IPS-20b (cell line): ENCODE measurements around the gene APOBEC3H.
A peak's percentile ranks its signal among the peaks of the same experiment; 100 is the strongest.

Experiments
- H3K27ac ChIP-seq: one replicate; pipeline ENCODE4 v1.5.1; 2013; ENCODE audit warnings: low read length
- H3K27me3 ChIP-seq: 2 replicates; pipeline ENCODE4 v1.6.1; 2013; ENCODE audit warnings: mild to moderate bottlenecking, low read length, inconsistent platforms; ENCODE audit not compliant: insufficient read depth
- H3K36me3 ChIP-seq: 2 replicates; pipeline ENCODE4 v1.6.1; 2013; ENCODE audit warnings: low read depth, mild to moderate bottlenecking, inconsistent platforms, low read length, moderate library complexity; ENCODE audit not compliant: insufficient read depth
- H3K4me1 ChIP-seq: 2 replicates; pipeline ENCODE4 v1.6.1; 2013; ENCODE audit warnings: mild to moderate bottlenecking, control low read depth, inconsistent platforms, low read length, moderate library complexity; ENCODE audit not compliant: insufficient read depth
- H3K4me3 ChIP-seq: 2 replicates; pipeline ENCODE4 v1.5.1; 2013; ENCODE audit warnings: mild to moderate bottlenecking, low read length, inconsistent platforms
- H3K9ac ChIP-seq: 2 replicates; pipeline ENCODE4 v1.6.1; 2013; ENCODE audit warnings: low read depth, mild to moderate bottlenecking, inconsistent platforms, low read length, moderate library complexity
- H3K9me3 ChIP-seq: 2 replicates; pipeline ENCODE4 v1.6.1; 2013; ENCODE audit warnings: mild to moderate bottlenecking, low read depth, low read length, inconsistent platforms; ENCODE audit not compliant: insufficient read depth

APOBEC3H gene

DNA sequence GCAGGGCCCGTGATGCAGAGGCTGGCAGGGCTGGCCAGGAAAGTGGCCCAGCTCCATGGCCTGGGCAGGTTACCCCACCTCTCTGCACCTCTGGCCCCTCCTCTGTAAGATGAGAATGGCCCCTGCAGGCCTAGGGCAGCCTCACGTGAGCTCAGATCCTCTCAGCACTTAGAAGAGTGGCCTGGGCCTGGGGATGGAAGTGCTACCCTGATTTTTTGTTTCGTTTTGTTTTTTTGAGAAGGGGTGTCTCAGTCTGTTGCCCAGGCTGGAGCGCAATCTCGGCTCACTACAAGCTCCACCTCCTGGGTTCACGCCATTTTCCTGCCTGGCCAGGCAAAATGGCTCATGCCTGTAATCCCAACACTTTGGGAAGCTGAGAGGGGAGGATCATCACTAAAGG, 982 bp downstream of the APOBEC3H start:
- no peaks in the 10 kb centered on the region for H3K36me3 ChIP-seq
- no peak overlapping the region for H3K4me3 ChIP-seq
- H3K9me3 ChIP-seq, result no peaks in the 10 kb centered on the region
- no peak overlapping the region for H3K27ac ChIP-seq
- peak overlapping the region; percentile 59; the same call in 1 of the 2 replicates for H3K9ac ChIP-seq
- H3K27me3 ChIP-seq, result no peaks in the 10 kb centered on the region
- peaks cover 7% of the 10 kb centered on the region; the same call in 1 of the 2 replicates for H3K4me1 ChIP-seq

DNA sequence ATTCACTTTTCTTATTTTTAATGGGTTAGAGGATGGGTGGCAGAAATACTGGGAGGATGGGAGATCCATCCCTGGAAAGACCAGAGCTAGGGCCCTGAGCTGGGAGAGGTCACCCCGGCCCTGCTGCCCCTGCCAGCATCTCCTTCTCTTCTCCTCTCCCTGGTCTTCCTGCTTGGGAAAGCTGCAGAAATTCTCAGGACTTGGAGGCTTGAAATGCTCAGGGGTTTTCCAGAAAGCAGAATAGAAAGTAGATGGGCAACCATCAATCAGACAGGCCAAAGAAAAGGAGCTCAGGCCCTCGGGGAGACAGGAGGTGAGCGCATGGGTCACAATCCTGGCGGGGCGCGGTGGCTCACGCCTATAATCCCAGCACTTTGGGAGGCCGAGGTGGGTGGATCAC, 1.5 kb downstream of the APOBEC3H start:
- Histone ChIP-seq H3K36me3 (no peaks in the 10 kb centered on the region), H3K9me3 (no peaks in the 10 kb centered on the region), H3K27me3 (no peaks in the 10 kb centered on the region), H3K9ac (0 out of 2 replicates have a peak overlapping the region, but pooled peaks have one; percentile 59), H3K4me3 (no peak overlapping the region), H3K27ac (no peak overlapping the region), H3K4me1 (peaks cover 7% of the 10 kb centered on the region; the same call in 1 of the 2 replicates)

DNA sequence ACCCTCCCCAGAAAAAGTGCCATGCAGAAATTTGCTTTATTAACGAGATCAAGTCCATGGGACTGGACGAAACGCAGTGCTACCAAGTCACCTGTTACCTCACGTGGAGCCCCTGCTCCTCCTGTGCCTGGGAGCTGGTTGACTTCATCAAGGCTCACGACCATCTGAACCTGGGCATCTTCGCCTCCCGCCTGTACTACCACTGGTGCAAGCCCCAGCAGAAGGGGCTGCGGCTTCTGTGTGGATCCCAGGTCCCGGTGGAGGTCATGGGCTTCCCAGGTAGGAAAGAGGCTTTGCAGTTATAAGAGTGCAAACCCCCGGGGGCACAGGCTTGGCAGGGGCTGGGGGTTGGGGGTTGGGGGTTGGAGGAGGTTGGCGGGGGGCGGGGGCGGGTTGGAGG, 4.2 kb downstream of the APOBEC3H start:
- Histone ChIP-seq H3K4me3 (no peak overlapping the region), H3K9ac (no peak overlapping the region), H3K4me1 (peaks cover 7% of the 10 kb centered on the region; the same call in 1 of the 2 replicates), H3K27ac (no peak overlapping the region), H3K9me3 (no peaks in the 10 kb centered on the region), H3K36me3 (no peaks in the 10 kb centered on the region), H3K27me3 (no peaks in the 10 kb centered on the region)

DNA sequence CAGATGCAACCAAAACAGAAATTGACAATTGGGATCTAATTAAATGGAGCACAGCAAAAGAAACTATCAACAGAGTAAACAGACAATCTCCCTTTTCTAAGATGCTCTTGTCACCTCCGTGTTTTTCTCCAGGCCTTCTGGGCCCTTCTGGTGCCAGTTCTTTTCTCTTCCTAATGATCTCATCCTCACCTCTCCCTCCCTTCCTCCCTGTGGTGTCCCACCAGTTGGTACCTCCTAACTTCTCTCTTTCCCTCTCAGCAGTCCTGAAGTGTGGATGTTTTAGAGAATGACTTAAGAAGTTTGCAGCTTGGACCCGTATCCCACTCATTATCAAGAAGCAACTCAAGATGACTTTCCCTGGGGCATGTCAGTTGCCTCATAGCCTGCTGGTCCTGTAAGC, 6.4 kb downstream of the APOBEC3H start:
- Histone ChIP-seq H3K36me3 (no peaks in the 10 kb centered on the region), H3K4me3 (no peak overlapping the region), H3K27me3 (no peaks in the 10 kb centered on the region), H3K9me3 (no peaks in the 10 kb centered on the region), H3K27ac (no peak overlapping the region), H3K4me1 (no peaks in the 10 kb centered on the region), H3K9ac (no peak overlapping the region)

DNA sequence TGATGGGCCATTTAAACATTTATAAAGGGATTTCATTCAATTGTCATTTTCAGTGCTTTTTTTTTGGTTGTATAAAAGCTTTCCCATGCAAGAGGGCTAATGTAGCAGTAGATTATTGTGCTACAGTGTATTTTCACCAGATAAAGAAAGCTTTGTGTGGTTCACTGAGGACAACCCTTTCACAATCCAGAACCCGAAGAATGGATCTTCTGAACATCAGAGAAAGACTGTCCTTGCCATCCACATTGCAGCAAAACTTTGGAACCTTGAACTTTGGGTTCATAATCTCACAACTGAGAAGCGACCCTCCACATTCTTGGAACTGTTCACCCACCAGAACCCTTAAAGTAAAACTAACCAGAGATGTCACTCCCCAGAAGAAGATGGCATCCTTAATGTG, 9.3 kb downstream of the APOBEC3H start:
- peaks cover 7% of the 10 kb centered on the region; the same call in 1 of the 2 replicates for H3K4me1 ChIP-seq
- no peak overlapping the region for H3K4me3 ChIP-seq
- H3K36me3 ChIP-seq, result no peaks in the 10 kb centered on the region
- no peak overlapping the region for H3K9ac ChIP-seq
- no peaks in the 10 kb centered on the region for H3K27me3 ChIP-seq
- H3K27ac ChIP-seq, result no peak overlapping the region
- H3K9me3 ChIP-seq, result no peaks in the 10 kb centered on the region

DNA sequence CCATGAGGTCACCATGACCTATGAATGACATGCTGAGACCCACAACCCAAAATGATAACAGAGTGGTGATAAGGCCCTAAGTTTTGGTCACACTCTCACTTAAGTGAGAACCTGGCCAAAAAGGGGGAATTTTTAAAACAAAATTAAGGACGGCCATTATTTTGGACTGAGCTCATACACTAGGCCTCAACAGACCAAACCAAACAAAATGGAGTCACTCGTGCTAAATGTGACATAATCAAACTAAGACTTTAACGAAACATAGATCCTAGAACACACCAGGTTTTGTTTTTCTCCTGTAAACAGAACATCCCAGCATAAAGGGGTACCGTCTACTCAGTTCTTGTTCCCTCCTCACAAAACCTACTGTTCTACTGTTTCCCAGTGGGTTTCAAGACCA, 11.4 kb downstream of the APOBEC3H start:
- no peak overlapping the region for H3K4me3 ChIP-seq
- H3K4me1 ChIP-seq, result peaks cover 7% of the 10 kb centered on the region; the same call in 1 of the 2 replicates
- no peak overlapping the region for H3K9ac ChIP-seq
- no peaks in the 10 kb centered on the region for H3K36me3 ChIP-seq
- no peaks in the 10 kb centered on the region for H3K27me3 ChIP-seq
- H3K9me3 ChIP-seq, result no peaks in the 10 kb centered on the region
- H3K27ac ChIP-seq, result no peak overlapping the region

DNA sequence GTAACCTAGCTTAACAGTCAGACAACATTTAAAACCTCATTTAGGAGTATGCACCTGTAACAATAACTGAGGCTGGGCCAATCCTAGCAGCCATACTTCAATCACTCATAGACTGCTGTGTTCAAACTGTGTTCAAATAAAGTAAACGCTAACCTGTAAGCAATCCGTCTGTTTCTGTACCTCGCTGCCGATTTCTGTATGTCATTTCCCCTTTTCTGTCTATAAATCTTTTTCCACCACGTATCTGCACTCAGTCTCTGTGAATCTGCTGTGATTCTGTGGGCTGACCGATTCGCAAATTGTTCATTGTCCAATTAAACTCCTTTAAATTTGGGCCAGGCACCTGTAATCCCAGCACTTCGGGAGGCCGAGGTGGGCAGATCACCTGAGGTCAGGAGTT, 12.3 kb downstream of the APOBEC3H start:
- no peaks in the 10 kb centered on the region for H3K36me3 ChIP-seq
- H3K4me1 ChIP-seq, result peaks cover 9% of the 10 kb centered on the region; the same call in 1 of the 2 replicates
- no peak overlapping the region for H3K4me3 ChIP-seq
- no peak overlapping the region for H3K27ac ChIP-seq
- no peak overlapping the region for H3K9ac ChIP-seq
- H3K9me3 ChIP-seq, result no peaks in the 10 kb centered on the region
- no peaks in the 10 kb centered on the region; the same call in 1 of the 2 replicates for H3K27me3 ChIP-seq

DNA sequence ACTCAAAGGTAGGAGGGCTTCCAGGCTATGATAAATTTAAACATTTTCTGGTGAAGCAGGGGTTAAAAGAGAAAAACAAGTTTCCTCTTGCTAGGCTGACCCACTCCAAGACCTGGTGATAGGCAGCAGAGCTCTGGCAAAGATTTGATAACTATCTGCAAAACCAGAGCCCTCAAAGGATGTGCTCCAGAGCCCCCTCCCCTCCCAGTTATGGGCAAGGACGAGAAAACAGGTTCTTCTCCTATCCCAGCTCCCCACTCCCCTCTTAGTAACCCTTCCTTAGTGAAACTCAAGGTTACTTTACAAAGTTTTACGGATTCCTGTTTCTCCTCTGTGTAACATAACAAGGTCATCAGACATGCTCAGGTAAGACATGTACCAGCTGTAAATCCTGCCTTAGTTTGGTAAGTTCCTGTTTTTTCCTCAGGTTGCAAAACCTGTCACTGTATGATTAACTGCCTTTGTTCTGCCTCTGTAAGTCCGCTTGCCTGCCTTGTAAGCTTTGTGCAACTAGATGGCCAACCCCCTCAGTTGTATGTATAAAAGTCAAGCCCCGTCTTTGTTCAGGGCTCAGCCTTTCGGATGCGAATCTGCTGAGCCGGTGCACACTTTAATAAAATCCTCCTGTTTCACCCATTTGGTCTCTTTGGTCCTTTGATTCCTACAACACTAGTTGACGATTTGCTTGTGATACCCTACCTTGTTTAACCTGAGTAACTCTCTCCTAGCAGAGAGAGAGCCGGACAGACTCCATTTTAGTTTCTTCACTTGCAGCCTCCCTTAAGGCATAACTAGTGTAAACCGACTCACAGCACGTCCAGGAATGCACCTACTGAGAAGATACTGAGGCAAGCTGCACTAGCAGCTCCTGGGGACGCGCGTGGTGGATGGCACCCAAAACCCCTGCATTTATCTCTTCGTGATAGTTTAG, 13.9 kb downstream of the APOBEC3H start:
- Histone ChIP-seq H3K9ac (peak overlapping the region; percentile 56; the same call in 1 of the 2 replicates), H3K36me3 (no peaks in the 10 kb centered on the region), H3K27me3 (peaks cover 14% of the 10 kb centered on the region; the same call in 1 of the 2 replicates), H3K9me3 (no peaks in the 10 kb centered on the region), H3K27ac (no peak overlapping the region), H3K4me3 (no peak overlapping the region; the same call in 1 of the 2 replicates), H3K4me1 (peaks cover 22% of the 10 kb centered on the region; the same call in 1 of the 2 replicates)

DNA sequence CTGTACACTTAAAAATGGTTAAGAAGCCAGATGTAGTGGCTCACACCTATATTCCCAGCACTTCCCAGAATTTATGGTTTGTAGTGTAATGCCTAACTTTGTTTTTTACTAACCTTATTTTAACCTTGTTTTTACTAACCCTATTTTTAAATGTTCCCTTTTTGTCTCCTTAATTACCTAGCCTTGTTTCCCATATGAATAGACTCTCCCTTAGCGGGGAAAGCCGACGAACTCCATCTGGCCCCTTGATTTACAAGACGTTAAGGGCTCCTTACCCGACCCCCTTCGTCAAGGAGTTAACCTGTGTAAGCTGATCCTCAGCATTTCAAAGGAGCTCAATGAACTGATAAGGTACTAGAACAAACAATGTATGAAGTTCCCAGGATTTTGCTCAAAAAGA, 17.1 kb downstream of the APOBEC3H start:
- Histone ChIP-seq H3K27ac (no peak overlapping the region), H3K9ac (no peak overlapping the region; the same call in 1 of the 2 replicates), H3K36me3 (no peaks in the 10 kb centered on the region), H3K27me3 (peaks cover 22% of the 10 kb centered on the region; the same call in 1 of the 2 replicates), H3K4me3 (peak overlapping the region; percentile 57), H3K9me3 (no peaks in the 10 kb centered on the region), H3K4me1 (peaks cover 26% of the 10 kb centered on the region; the same call in 1 of the 2 replicates)

DNA sequence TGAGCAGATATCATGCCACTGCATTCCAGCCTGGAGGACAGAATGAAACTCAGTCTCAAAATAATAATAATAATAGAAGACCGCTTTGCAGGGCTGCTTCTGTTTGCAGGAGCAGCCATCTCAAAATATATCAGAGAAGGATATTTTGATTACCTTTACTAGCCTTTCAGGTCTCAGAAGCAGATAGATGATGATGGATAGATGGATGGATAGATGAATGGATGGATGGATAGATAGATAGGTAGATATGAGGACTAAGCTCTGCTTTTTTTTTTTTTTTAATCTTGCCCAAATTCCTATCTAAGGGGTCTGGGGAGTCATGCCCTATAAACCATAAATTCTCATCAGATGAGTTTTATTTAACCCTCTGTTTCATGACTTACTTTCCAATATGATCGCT, 18.5 kb downstream of the APOBEC3H start:
- H3K9me3 ChIP-seq, result no peaks in the 10 kb centered on the region
- no peak overlapping the region; the same call in 1 of the 2 replicates for H3K4me3 ChIP-seq
- H3K27me3 ChIP-seq, result peaks cover 22% of the 10 kb centered on the region; the same call in 1 of the 2 replicates
- no peak overlapping the region for H3K27ac ChIP-seq
- H3K9ac ChIP-seq, result no peak overlapping the region
- H3K36me3 ChIP-seq, result no peaks in the 10 kb centered on the region
- H3K4me1 ChIP-seq, result peaks cover 25% of the 10 kb centered on the region; the same call in 1 of the 2 replicates

DNA sequence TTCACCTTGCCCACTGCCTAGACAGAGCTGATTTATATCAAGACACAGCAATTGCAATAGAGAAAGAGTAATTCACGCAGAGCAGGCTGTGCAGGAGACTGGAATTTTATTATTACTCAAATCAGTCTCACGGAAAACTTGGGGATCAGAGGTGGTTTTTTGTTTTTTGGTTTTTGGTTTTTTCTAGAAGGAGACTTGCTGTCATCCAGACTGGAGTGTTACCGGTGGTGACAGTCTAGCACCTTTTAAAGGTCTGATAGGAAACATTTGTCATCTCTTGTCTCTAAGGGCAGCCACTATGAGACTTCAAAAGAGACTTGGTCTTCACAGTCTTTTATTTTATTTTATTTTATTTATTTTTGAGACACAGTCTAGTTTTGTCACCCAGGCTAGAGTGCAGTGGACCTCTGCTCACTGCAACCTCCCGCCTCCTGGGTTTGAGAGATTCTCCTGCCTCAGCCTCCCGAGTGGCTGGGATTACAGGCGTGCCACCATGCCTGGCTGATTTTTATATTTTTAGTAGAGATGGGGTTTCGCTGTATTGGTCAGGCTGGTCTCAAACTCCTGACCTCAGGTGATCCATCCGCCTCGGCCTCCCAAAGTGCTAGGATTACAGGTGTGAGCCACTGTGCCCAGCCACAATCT, 19.1 kb downstream of the APOBEC3H start:
- Histone ChIP-seq H3K36me3 (no peaks in the 10 kb centered on the region), H3K4me3 (no peak overlapping the region), H3K27ac (no peak overlapping the region), H3K4me1 (peaks cover 19% of the 10 kb centered on the region; the same call in 1 of the 2 replicates), H3K9me3 (no peaks in the 10 kb centered on the region), H3K27me3 (peaks cover 22% of the 10 kb centered on the region; the same call in 1 of the 2 replicates), H3K9ac (no peak overlapping the region)
